GM18907 (cell line): ENCODE data around the gene SLC30A2.

Experiments used
- ATAC-seq: cut with Tn5 transposase; IDR thresholded peaks from one replicate; pipeline ENCODE4 v1.9.1; 2021; ENCODE audit warnings: mild to moderate bottlenecking, moderate library complexity; ENCODE audit not compliant: unreplicated experiment

The SLC30A2 gene

DNA sequence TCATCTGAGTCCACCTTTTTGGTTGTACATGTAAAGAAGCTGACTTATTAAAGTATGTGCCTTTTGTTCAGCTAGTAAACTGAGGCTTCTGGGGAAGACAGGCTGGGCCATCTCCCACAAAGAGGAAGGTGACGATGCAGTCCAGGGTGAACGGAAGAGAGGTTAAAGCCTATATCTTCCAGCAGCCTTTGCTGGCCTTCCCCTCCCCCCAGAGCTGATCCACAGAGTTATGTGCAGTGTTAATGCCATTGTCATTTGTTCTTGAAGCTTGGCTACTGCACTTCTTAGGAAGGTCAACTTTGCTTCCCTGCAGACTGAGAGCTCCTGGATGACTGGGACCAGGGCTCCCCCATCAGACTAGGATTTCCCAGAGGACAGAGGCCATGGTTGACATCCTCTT lies 2.2 kb downstream of the SLC30A2 start:
- no peak for ATAC-seq

DNA sequence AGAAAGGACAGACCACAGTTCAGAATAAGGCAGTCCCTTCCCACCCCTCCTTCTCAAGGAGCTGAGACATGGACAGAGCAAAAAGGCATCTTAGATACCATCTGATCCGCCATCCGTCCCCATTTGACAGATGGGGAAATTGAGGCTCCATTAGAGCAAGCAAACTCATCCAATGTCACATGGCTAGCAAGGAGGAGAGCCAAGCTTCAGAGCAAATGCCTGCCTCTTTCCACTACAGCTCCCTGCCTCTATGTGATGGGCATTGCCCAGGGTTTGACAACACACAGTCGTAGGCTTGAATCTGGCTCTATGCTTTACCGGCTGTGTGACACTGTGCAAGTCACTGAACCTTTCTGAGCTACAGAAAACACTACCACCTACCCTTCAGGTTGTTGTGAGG lies 3.9 kb downstream of the SLC30A2 start:
- ATAC-seq = no peak

GRCh38 chr1:26041401-26041800 lies 4.5 kb downstream of the SLC30A2 start:
- ATAC-seq = no peak

- no peak for ATAC-seq
Observed at GRCh38 chr1:26038904-26039303, 7.0 kb downstream of the SLC30A2 start.

DNA sequence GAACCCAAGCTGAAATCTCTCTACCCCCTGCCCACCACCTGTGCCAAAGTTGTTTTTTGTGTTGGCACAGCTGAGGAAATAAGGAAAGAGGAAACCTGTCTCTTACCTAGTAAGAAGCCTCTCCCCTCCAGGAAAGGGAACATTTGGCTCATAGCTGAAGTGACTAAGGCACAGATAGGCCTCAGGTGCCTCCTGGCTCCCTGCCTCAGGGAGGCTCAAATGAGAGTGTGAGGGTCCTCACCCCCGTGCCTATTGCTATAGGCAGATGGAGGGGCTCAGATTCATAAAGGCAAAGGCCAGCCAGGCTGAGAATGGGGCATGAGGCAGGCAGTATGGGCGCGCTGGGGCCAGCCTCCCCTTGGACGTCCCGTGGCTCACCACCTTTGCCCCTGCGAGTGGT lies 7.4 kb downstream of the SLC30A2 start:
- ATAC-seq = no peak

DNA sequence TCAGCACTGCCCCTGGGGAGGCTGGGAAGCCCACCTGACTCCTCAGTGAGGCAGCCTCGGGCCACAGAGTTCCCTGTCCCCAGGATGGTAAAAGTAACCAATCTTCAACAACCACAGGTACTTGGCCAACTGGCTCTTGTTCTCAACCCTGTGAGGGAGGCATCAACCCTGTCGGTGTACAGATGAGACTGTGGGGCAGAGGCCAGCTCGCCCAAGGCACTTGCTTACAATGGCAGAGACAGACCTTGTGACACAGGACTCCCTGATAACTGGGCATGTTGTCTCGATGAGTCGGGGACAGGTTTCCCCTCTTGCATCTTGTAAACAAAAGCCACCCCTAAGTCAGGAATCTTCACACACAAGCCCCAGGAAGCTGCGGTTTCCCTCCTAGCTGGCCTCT lies 8.0 kb downstream of the SLC30A2 start:
- ATAC-seq = no peak

DNA sequence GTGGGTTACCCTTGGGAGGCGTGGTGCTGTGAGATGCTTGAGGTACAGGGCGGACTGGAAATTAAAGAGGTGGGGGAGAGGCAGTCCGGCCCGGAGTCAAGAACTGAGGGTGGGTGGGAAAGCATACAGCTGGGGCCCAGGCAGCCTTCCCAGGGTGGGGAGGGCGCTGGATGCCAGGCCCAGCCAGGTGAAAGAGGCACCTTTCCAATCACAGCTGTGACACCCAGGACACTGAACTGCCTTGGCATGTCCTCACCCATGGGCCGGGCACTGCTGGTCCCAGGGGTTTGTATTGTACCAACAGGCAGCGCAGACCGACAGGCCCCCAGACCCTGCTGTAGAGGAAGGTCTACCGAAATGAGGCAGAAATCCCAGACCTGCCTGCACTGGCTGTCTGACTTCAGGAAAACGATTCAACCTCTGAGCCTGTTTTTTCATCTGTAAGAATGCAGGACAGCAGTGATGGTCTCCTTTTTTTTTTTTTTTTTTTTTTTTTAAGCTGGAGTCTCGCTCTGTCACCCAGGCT lies 9.1 kb downstream of the SLC30A2 start:
- ATAC-seq = no peak

DNA sequence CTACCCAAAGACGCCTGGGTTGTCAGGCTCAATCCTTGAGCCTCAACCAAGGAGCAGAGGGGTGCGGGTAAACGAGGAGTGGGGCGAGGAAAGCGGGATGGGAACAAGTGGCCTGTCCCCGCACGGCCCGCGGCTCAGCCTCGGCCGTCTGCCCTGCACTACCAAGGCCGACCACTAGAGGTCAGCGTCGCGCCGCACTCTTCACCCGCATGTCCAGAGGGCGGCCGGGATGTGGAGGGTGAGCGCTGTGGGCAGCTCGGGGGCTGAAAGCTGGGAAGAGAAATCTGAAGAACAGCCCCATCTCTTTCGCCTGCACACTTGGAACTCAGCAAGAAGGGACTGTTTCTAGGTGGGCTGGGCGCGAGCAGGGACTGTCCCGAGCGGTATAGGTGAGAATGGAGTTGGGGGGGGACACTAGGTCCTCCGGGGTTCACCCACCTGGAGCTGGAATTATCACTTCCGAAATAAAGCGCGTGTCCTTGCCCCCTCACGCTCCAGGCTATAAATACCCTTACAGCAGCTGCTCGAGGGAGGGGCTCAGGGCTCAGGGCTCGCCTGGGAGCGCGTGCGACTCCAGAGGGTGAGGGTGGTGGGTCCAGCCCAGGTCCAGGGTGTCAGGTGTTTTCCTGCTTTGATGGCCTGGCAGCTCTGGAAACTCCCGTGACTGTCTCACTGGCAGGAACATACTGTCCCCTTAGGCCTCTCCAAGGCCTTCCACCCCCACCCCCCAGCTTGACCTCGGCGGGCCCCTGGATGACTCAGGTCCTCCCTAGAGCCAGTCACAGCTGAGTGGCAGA lies 9.8 kb downstream of the SLC30A2 start:
- peak; percentile 72 for ATAC-seq

DNA sequence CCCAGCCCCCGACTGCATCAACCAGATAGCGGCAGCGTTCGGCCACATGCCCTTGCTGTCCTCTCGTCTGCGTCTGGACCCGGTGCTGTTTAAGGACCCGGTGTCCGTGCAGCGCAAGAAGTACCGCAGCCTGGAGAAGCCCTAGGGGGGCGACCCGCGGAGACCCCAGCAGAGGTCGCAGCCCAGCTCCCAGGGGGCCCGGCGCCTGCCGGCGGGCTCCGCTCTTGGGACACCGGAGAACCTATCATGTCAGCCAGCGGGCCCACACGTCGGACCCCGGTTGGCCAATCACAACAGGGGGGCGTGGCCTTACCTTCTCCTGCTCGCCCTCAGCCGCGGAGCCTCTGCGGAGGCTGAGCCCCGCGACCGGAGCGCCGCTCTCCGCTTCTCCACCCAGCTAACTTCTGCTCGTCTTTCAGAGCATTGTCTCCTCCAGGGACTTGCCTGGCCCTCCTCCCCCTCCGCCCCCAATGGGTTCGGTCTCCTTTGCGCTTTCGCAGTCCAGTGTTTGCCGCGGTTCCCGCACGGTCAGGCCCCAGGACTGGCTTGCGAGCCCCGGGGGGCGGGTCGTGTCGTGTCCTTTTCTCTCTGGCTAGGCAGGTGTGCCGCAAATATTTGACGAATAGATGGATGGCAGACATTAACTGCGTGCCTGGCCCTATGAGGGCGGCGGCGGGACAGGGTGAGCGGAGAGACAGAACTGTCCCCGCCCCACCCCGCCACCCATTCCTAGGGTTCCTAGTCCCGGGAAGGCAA lies 10.5 kb downstream of the SLC30A2 start:
- ATAC-seq = peak; percentile 80

GRCh38 chr1:26034504-26035202 lies 11.3 kb downstream of the SLC30A2 start:
- no peak for ATAC-seq

DNA sequence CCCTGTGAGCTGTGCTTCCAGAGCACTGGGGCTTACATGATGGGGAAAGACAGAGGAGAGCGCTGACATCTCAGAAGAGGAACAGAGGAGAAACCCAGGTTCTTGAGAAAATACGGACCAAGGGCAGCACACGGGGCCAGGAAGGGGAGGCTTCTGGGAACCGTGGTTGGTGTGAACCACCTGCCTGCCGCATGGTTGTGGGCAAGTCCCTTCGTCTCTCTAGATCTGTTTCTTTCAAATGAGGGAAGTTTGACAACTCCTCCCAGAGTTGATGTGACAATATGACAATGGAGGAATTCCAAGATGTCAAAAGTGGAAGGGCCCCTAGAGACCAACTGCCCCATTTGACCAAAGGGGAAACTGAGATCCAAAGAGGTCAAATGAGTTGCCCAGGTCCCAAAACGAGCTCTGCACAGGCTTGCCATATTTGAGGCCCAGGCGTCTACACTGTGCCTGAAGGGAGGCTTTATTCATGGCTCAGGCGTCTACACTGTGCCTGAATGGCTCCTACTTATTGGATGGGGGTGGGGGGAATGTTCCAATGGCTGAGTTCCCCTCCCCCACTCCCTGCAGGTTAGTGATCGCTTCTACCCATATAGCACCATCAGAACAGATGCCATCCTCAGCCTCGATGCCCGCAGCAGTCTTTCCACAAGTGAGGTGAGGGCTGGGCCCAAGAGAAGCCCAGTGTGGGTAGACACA lies 13.1 kb downstream of the SLC30A2 start:
- ATAC-seq = no peak

DNA sequence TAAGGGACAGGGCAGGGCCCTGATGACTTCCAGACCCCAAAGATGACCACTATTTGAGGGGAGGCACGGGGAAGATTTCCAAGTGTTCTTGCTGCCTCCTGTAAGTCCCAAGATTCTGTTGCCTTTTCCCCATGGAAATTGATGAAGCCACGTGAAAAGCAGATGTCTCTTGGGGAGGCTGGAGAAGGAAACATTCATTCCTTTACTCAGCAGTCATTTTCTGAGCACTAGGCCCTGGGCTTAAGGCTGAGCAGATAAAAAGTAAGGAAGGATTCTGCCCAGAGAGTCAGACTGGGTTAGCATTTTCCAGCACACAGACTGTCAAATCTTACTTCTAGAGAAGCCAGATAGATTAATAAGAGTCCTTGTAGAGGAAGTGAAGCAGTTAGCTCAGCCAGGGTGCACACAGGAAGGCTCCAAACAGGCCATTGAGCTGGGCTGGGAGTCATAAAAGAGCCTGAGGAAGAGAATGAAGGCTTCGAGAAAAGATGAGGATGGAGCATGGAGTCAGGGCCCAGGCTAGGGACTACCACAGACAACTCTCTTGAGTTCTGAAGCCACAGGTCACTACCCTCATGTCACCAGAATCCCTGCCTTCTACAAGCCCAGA lies 14.2 kb downstream of the SLC30A2 start:
- no peak for ATAC-seq

DNA sequence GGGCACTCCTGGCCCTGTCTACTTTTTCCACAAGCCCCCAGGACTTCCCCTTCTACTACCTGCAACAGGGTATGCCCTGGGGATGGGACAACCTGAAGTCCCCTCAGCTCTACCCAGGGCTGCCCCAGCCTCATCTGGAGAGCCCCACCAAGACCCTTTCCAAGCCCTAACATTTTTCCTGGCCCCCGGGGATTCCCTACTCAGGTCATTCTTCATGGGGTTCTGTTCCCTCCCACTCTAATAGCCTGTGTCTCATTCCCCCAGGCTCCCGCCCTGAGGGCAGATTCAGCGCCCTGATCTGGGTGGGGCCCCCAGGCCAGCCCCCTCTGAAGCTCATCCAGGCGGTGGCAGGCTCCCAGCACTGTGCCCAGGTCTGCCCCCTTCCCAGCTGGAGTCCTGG lies 14.7 kb downstream of the SLC30A2 start:
- ATAC-seq = no peak

DNA sequence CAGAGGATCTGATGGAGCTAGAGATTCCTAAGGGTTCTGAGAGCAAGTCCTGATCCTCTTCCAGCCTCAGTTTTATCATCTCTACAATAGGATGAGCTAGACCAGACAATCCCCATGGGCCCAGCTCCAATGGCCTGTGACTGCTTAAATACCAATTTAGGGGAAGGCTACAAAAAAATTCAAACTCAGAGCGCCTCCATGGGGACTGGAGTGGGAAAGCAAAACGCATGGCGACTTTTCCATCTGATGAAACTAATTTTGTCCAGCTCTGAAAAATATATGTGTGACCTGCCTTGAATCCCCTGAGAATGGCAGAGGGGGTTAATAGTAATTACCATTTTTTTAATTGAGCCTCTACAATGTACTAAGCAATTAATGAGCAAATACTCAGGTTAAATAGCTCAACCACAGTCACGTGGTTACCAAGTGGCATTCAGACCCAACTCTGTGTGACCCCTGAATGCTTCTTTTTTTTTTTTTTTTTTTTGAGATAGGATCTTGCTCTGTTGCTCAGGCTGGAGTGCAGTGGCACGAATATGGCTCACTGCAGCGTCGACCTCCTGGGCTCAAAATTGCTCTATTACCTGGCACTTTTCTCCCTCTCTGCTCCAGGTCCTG lies 15.9 kb downstream of the SLC30A2 start:
- ATAC-seq = no peak

DNA sequence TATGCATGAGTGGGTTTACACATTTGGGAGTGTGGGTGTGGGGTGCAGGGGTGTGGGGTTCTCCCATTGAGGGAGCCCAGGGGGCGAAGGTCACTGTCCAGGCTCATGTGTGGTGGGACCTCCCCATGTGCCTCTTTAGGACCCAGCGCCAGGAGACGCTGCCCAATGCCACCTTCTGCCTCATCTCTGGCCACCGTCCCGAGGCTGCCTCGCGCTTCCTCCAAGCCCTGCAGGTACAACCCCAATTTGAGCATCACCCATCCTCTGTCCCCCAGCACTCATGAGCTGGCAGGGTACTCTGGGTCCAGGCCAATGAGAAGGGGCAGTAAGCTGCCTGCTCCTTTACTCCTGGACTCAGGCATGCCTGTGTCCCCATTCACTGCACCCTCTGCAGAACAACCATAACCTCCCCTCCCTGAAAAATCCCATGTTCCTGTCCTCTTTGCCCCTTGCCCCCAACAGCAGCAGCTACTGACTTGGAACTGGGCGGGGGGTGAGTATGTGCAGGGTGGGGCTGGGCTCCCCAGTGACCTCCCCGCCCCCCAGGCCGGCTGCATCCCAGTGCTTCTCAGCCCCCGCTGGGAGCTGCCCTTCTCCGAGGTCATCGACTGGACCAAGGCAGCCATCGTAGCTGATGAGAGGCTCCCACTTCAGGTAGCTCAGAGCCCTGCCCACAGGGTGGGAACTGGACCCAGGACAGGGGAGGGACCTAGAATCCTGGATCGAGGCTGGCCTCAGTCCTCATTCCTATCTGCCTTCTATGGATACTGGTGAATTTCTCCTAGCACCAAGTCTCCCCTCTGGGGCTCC lies 16.7 kb downstream of the SLC30A2 start:
- ATAC-seq = no peak

GRCh38 chr1:26028490-26028980 lies 17.4 kb downstream of the SLC30A2 start:
- ATAC-seq = no peak

- no peak for ATAC-seq
Observed at GRCh38 chr1:26027716-26028489, 18.0 kb downstream of the SLC30A2 start.

GRCh38 chr1:26025517-26025916 lies 20.4 kb downstream of the SLC30A2 start:
- ATAC-seq = no peak
